OCI-LY3 (cell line): Measurements from ENCODE around the gene AKNAD1.

ENCODE experiments used
- CTCF ChIP-seq: fragments of 200-600, 300-600 bp; sonication (generic); IDR thresholded peaks from 2 replicates; pipeline ENCODE4 v1.5.1; 2014; ENCODE audit warnings: antibody characterized with exemption, low read length, low read depth
- EZH2phosphoT487 ChIP-seq: fragments of 200-600 bp; shearing (Covaris generic); IDR thresholded peaks from 2 replicates; pipeline ENCODE4 v1.6.1; 2018; ENCODE audit warnings: antibody characterized with exemption, mixed run types, low read depth

- TF ChIP-seq CTCF (no peak), EZH2phosphoT487 (no peak)
Observed at GRCh38 chr1:108863984-108864383, 7.1 kb upstream of the AKNAD1 start.
